Loucy (cell line): ENCODE data around the gene NAV1.
A peak's percentile ranks its signal among the peaks of the same experiment; 100 is the strongest.

Experiments
- H2AFZ ChIP-seq: fragments of 200-600 bp; sonication (generic); 2 replicates; pipeline ENCODE4 v1.6.0; 2016; ENCODE audit warnings: antibody characterized with exemption, mild to moderate bottlenecking, low read length, moderate library complexity
- H3F3A ChIP-seq: fragments of 200-600 bp; 2 replicates; pipeline ENCODE4 v1.6.0; 2016; ENCODE audit warnings: antibody characterized with exemption, low read depth, mild to moderate bottlenecking
- H3K27me3 ChIP-seq: fragments of 200-600 bp; sonication (generic); 2 replicates; pipeline ENCODE4 v1.6.1; 2014; ENCODE audit warnings: low read length, mild to moderate bottlenecking; ENCODE audit not compliant: insufficient read depth, poor library complexity, severe bottlenecking
- H3K36me3 ChIP-seq: fragments of 200-600 bp; sonication (generic); 2 replicates; pipeline ENCODE4 v1.6.1; 2016; ENCODE audit warnings: low read length; ENCODE audit not compliant: insufficient read depth
- H3K4me1 ChIP-seq: fragments of 200-600 bp; sonication (generic); 2 replicates; pipeline ENCODE4 v1.5.1; 2014; ENCODE audit warnings: low read length, mild to moderate bottlenecking; ENCODE audit not compliant: insufficient read depth, poor library complexity, severe bottlenecking
- H3K4me2 ChIP-seq: fragments of 200-600 bp; sonication (generic); 2 replicates; pipeline ENCODE4 v1.6.0; 2014; ENCODE audit warnings: antibody characterized with exemption, low read length, low read depth, mild to moderate bottlenecking; ENCODE audit not compliant: poor library complexity, severe bottlenecking
- H3K4me3 ChIP-seq: fragments of 200-600 bp; sonication (generic); 2 replicates; pipeline ENCODE4 v1.5.1; 2014; ENCODE audit warnings: low read length, mild to moderate bottlenecking, mixed read lengths; ENCODE audit not compliant: poor library complexity, severe bottlenecking
- H3K79me2 ChIP-seq: fragments of 200-600 bp; sonication (generic); 2 replicates; pipeline ENCODE4 v1.6.1; 2014; ENCODE audit warnings: low read length; ENCODE audit not compliant: insufficient read depth
- H3K9ac ChIP-seq: fragments of 200-600 bp; sonication (generic); 2 replicates; pipeline ENCODE4 v1.6.0; 2014; ENCODE audit warnings: mild to moderate bottlenecking, low read depth, low read length, moderate library complexity; ENCODE audit not compliant: poor library complexity, severe bottlenecking
- H3K9me2 ChIP-seq: fragments of 200-600 bp; sonication (generic); replicated peaks from 2 replicates; pipeline ENCODE4 v1.6.1; 2016; ENCODE audit warnings: low read depth, low read length, mixed read lengths
- H3K9me3 ChIP-seq: fragments of 200-600 bp; sonication (generic); 2 replicates; pipeline ENCODE4 v1.6.1; 2014; ENCODE audit warnings: mild to moderate bottlenecking, antibody characterized with exemption, low read length, low read depth; ENCODE audit not compliant: insufficient read depth
- H4K20me1 ChIP-seq: fragments of 200-600 bp; sonication (generic); 2 replicates; pipeline ENCODE4 v1.6.0; 2014; ENCODE audit warnings: antibody characterized with exemption, low read length, mild to moderate bottlenecking; ENCODE audit not compliant: insufficient read depth, poor library complexity, severe bottlenecking
- EZH2phosphoT487 ChIP-seq: fragments of 200-600 bp; IDR thresholded peaks from 2 replicates; pipeline ENCODE4 v1.6.1; 2018; ENCODE audit warnings: antibody characterized with exemption, mild to moderate bottlenecking, moderate library complexity, borderline replicate concordance
- TF ChIP-seq, protein P1 (sequence below): fragments of 200-600 bp; sonication (generic); conservative IDR thresholded peaks from 2 replicates; pipeline ENCODE4 v1.5.1; 2014; ENCODE audit warnings: mild to moderate bottlenecking, antibody characterized with exemption, low read length

NAV1 gene

GRCh38 chr1:201498621-201499020, 40.3 kb upstream of the NAV1 start:
- TF ChIP-seq, protein P1, sequence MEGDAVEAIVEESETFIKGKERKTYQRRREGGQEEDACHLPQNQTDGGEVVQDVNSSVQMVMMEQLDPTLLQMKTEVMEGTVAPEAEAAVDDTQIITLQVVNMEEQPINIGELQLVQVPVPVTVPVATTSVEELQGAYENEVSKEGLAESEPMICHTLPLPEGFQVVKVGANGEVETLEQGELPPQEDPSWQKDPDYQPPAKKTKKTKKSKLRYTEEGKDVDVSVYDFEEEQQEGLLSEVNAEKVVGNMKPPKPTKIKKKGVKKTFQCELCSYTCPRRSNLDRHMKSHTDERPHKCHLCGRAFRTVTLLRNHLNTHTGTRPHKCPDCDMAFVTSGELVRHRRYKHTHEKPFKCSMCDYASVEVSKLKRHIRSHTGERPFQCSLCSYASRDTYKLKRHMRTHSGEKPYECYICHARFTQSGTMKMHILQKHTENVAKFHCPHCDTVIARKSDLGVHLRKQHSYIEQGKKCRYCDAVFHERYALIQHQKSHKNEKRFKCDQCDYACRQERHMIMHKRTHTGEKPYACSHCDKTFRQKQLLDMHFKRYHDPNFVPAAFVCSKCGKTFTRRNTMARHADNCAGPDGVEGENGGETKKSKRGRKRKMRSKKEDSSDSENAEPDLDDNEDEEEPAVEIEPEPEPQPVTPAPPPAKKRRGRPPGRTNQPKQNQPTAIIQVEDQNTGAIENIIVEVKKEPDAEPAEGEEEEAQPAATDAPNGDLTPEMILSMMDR: no peak
- Histone ChIP-seq H4K20me1 (no peaks in the 10 kb centered on the region), H3K27me3 (no peaks in the 10 kb centered on the region), H3K79me2 (peaks cover 45% of the 10 kb centered on the region), H3K36me3 (peaks cover 20% of the 10 kb centered on the region; the same call in 1 of the 2 replicates), H3K4me3 (no peak overlapping the region), H3F3A (no peaks in the 10 kb centered on the region), H3K9me2 (no peaks in the 10 kb centered on the region), H2AFZ (no peak overlapping the region), H3K4me2 (no peak overlapping the region), H3K9me3 (no peaks in the 10 kb centered on the region), H3K9ac (no peak overlapping the region), H3K4me1 (peaks cover 24% of the 10 kb centered on the region)

GRCh38 chr1:201499191-201499590, 39.7 kb upstream of the NAV1 start:
- Histone ChIP-seq H3K4me1 (peaks cover 29% of the 10 kb centered on the region), H3K4me2 (no peak overlapping the region), H3K4me3 (no peak overlapping the region)

DNA sequence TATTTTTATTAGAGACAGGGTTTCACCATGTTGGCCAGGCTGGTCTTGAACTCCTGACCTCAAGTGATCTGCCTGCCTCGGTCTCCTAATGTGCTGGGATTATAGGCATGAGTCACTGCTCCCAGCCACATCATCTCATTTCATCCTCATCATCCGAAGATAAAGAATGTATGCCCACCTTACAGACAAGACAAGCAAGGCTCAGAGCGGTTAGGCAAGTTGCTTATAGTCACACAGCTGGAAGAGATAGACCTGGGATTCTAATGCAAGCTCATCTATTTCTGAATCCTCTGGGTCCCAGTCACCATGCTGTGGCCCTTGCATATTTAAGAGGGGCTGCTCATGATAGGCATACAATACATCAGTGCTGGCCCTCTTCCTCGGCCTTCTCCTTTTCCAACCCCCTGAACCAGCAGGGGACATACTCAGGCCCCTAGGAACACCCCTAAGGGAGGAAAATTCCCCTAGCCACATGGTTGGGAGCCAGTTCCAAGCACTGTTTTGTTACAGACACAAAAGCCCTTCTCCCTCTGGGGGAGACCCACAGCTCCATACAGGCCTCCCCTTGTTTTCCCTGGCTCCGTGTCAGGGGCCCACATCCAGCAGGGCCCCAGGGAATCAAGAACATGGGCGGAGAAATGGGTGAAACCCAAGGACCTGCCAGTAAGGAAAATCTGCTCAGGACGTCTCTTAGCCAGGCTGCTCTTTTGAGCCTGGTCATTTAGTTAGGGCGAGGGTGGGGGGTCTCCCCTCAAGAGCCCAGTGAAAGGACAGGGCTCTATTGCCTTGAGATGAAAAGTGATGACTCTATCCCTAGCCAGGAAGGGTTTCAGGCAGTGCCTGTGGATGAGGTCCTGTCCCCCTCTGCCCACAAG, 38.9 kb upstream of the NAV1 start:
- TF ChIP-seq EZH2phosphoT487: no peak
- TF ChIP-seq, protein P1: no peak
- H3K4me3 ChIP-seq: no peak overlapping the region
- H3K9me2 ChIP-seq: no peaks in the 10 kb centered on the region
- H2AFZ ChIP-seq: no peak overlapping the region
- H3K9ac ChIP-seq: peak overlapping the region; percentile 18
- peaks cover 59% of the 10 kb centered on the region for H3K79me2 ChIP-seq
- H3K36me3 ChIP-seq: peaks cover 7% of the 10 kb centered on the region; the same call in 1 of the 2 replicates
- H4K20me1 ChIP-seq: no peaks in the 10 kb centered on the region
- H3F3A ChIP-seq: no peaks in the 10 kb centered on the region
- H3K9me3 ChIP-seq: no peaks in the 10 kb centered on the region
- peaks cover 31% of the 10 kb centered on the region for H3K4me1 ChIP-seq
- no peaks in the 10 kb centered on the region for H3K27me3 ChIP-seq
- H3K4me2 ChIP-seq: no peak overlapping the region

More at GRCh38 chr1:201499191-201499590, 39.7 kb upstream of the NAV1 start:
- Histone ChIP-seq H4K20me1 (no peaks in the 10 kb centered on the region), H3K9ac (no peak overlapping the region), H2AFZ (no peak overlapping the region), H3K9me3 (no peaks in the 10 kb centered on the region), H3F3A (no peaks in the 10 kb centered on the region), H3K36me3 (peaks cover 15% of the 10 kb centered on the region; the same call in 1 of the 2 replicates), H3K79me2 (peaks cover 50% of the 10 kb centered on the region), H3K27me3 (no peaks in the 10 kb centered on the region), H3K9me2 (no peaks in the 10 kb centered on the region)
- no peak for TF ChIP-seq EZH2phosphoT487
- TF ChIP-seq, protein P1: no peak
